SK-N-SH (cell line): ENCODE results near the gene OR6P1. TPM values are rescaled to one million over a fixed set of nuclear protein-coding genes. Genes with fewer than 3 reads are reported as not detected.

Experiments used
- CTCF ChIA-PET: fragments of 300-600, 350-600 bp; formaldehyde crosslinking; extraction: SDS; loops from one replicate; lab custom pipeline; 2021; lab: Yijun Ruan, JAX
- POLR2A ChIA-PET: fragments of 350-600 bp; sonication (Branson Sonifier 250); formaldehyde crosslinking; extraction: SDS; loops from one replicate; lab custom pipeline; 2020; ENCODE audit warnings: antibody characterized with exemption, inconsistent platforms; lab: Yijun Ruan, JAX
- DNase-seq: peaks from one replicate; pipeline ENCODE4 v3.0.0; 2012
- H2AFZ ChIP-seq: fragments of 200-600 bp; sonication (generic); 2 replicates; pipeline ENCODE4 v1.8.1; 2016; ENCODE audit warnings: antibody characterized with exemption, mild to moderate bottlenecking, low read depth
- H3F3A ChIP-seq: fragments of 200-600 bp; sonication (generic); replicated peaks from 2 replicates; pipeline ENCODE3; 2016; ENCODE audit warnings: antibody characterized with exemption, mild to moderate bottlenecking; ENCODE audit not compliant: insufficient read depth
- H3K27ac ChIP-seq, 2 experiments: fragments of 200-500 bp in 1 of 2; fragments of 200-600 bp in 1 of 2; sonication (Bioruptor generic) in 1 of 2; sonication (generic), shearing (Covaris generic) in 1 of 2; 2 replicates each; pipeline versions ENCODE4 v1.5.1 to v1.6.1; 2014 to 2016; ENCODE audit warnings: low read depth in 2 of 2, inconsistent platforms in 1 of 2, low read length in 1 of 2, mild to moderate bottlenecking in 1 of 2, mixed read lengths in 1 of 2
- H3K27me3 ChIP-seq: fragments of 200-600 bp; sonication (generic), shearing (Covaris generic); 2 replicates; pipeline ENCODE4 v1.6.1; 2016; ENCODE audit warnings: mixed run types; ENCODE audit not compliant: insufficient read depth
- H3K36me3 ChIP-seq, 2 experiments: fragments of 200-500 bp in 1 of 2; fragments of 200-600 bp in 1 of 2; sonication (Bioruptor generic) in 1 of 2; sonication (generic) in 1 of 2; replicated peaks in 1 of 2; 2 replicates each; pipeline versions ENCODE3 to v1.5.1; 2014 to 2016; ENCODE audit warnings: low read length in 1 of 2, mild to moderate bottlenecking in 1 of 2; ENCODE audit not compliant: insufficient read depth in 2 of 2, control insufficient read depth in 1 of 2
- H3K4me1 ChIP-seq, 2 experiments: fragments of 200-500 bp in 1 of 2; fragments of 200-600 bp in 1 of 2; sonication (Bioruptor generic) in 1 of 2; sonication (generic), shearing (Covaris generic) in 1 of 2; 2 replicates each; pipeline versions ENCODE4 v1.5.1 to v1.6.1; 2014 to 2016; ENCODE audit warnings: low read depth in 1 of 2, low read length in 1 of 2, mixed run types in 1 of 2; ENCODE audit not compliant: insufficient read depth in 2 of 2, control insufficient read depth in 1 of 2
- H3K4me2 ChIP-seq: fragments of 200-600 bp; sonication (generic), shearing (Covaris generic); 2 replicates; pipeline ENCODE4 v1.6.1; 2017; ENCODE audit warnings: mixed run types
- H3K4me3 ChIP-seq, 2 experiments: fragments of 200-500 bp in 1 of 2; fragments of 200-600 bp in 1 of 2; sonication (Bioruptor generic) in 1 of 2; sonication (generic), shearing (Covaris generic) in 1 of 2; 2 replicates each; pipeline versions ENCODE4 v1.5.1 to v1.8.1; 2014 to 2016; ENCODE audit warnings: low read depth in 2 of 2, inconsistent platforms in 1 of 2, low read length in 1 of 2, mild to moderate bottlenecking in 1 of 2, mixed read lengths in 1 of 2, moderate library complexity in 1 of 2
- H3K79me2 ChIP-seq: fragments of 200-600 bp; sonication (generic); 2 replicates; pipeline ENCODE4 v1.8.1; 2017; ENCODE audit warnings: mild to moderate bottlenecking; ENCODE audit not compliant: insufficient read depth
- H3K9ac ChIP-seq: fragments of 200-600 bp; sonication (generic); 2 replicates; pipeline ENCODE4 v1.6.1; 2017; ENCODE audit warnings: mixed run types
- H3K9me2 ChIP-seq: fragments of 200-600 bp; sonication (generic); 2 replicates; pipeline ENCODE4 v1.6.1; 2017; ENCODE audit warnings: mixed run types
- H3K9me3 ChIP-seq: fragments of 200-600 bp; sonication (generic); 2 replicates; pipeline ENCODE4 v1.6.1; 2017; ENCODE audit warnings: mixed run types, mild to moderate bottlenecking, moderate library complexity
- H4K20me1 ChIP-seq: fragments of 200-600 bp; sonication (generic); 2 replicates; pipeline ENCODE4 v1.6.1; 2017; ENCODE audit warnings: mild to moderate bottlenecking, mixed run types; ENCODE audit not compliant: insufficient read depth
- CHD2 ChIP-seq: fragments of 150-350 bp; IDR thresholded peaks from 2 replicates; pipeline ENCODE4 v1.6.1; 2018; ENCODE audit warnings: low read length; ENCODE audit not compliant: partially characterized antibody
- EZH2phosphoT487 ChIP-seq: fragments of 200-600 bp; sonication (generic); IDR thresholded peaks from 2 replicates; pipeline ENCODE4 v1.6.1; 2017; ENCODE audit warnings: low read depth, mixed run types, mild to moderate bottlenecking, antibody characterized with exemption, moderate library complexity, borderline replicate concordance
- FOSL2 ChIP-seq: IDR thresholded peaks from 2 replicates; pipeline ENCODE4 v1.4.0; 2012; ENCODE audit warnings: low read depth, mild to moderate bottlenecking, moderate library complexity, borderline replicate concordance
- FOXJ3 ChIP-seq: sonication (generic); formaldehyde crosslinking; IDR thresholded peaks from 2 replicates; pipeline ENCODE4 v1.5.1; 2020; ENCODE audit warnings: mild to moderate bottlenecking, missing genetic modification reagents
- FOXM1 ChIP-seq: IDR thresholded peaks from 2 replicates; pipeline ENCODE4 v1.4.0; 2012; ENCODE audit warnings: low read depth, mild to moderate bottlenecking
- IRF3 ChIP-seq: fragments of 150-350 bp; IDR thresholded peaks from 2 replicates; pipeline ENCODE4 v1.6.1; 2016; ENCODE audit warnings: mild to moderate bottlenecking, low read depth, low read length
- MEF2A ChIP-seq: IDR thresholded peaks from 2 replicates; pipeline ENCODE4 v1.4.0; 2012; ENCODE audit warnings: low read depth, borderline replicate concordance
- MXI1 ChIP-seq: IDR thresholded peaks from 2 replicates; pipeline ENCODE4 v1.6.1; 2012; ENCODE audit warnings: mild to moderate bottlenecking, low read depth, low read length, improper control_type of control experiment
- NRF1 ChIP-seq: IDR thresholded peaks from 2 replicates; pipeline ENCODE4 v1.6.1; 2012; ENCODE audit warnings: low read depth, mild to moderate bottlenecking, low read length
- POLR2AphosphoS5 ChIP-seq: IDR thresholded peaks from 2 replicates; pipeline ENCODE4 v1.6.1; 2012; ENCODE audit warnings: low read depth, low read length
- RFX5 ChIP-seq: IDR thresholded peaks from 2 replicates; pipeline ENCODE4 v1.6.1; 2012; ENCODE audit warnings: mild to moderate bottlenecking, improper control_type of control experiment, low read length
- SMC3 ChIP-seq: IDR thresholded peaks from 2 replicates; pipeline ENCODE4 v1.6.1; 2012; ENCODE audit warnings: low read depth, low read length, improper control_type of control experiment
- TCF12 ChIP-seq: IDR thresholded peaks from 2 replicates; pipeline ENCODE4 v1.4.0; 2012
- TEAD4 ChIP-seq: IDR thresholded peaks from 2 replicates; pipeline ENCODE4 v1.4.0; 2012; ENCODE audit warnings: mild to moderate bottlenecking, borderline replicate concordance; ENCODE audit not compliant: insufficient read depth
- ZBTB33 ChIP-seq: IDR thresholded peaks from 2 replicates; pipeline ENCODE4 v1.4.0; 2012; ENCODE audit warnings: low read depth, borderline replicate concordance
- WGBS: methylation state at CpG from one replicate; pipeline ENCODE4 v1.1.6; 2017; ENCODE audit warnings: low lambda C conversion rate; 5-methylcytosine and 5-hydroxymethylcytosine counted together
- polyA plus RNA-seq, 3 experiments: library from polyadenylated mRNA; depleted of rRNA; stranded (reverse); fragments of >200 nt; gene quantifications; 2 replicates each; pipeline ENCODE4 v1.2.3, GENCODE V29; 2012
- TF ChIP-seq, protein P1 (sequence below): IDR thresholded peaks from 2 replicates; pipeline ENCODE4 v1.4.0; 2012; ENCODE audit warnings: low read depth, borderline replicate concordance
- TF ChIP-seq, protein P2 (sequence below): fragments of 200-600 bp; sonication (generic); IDR thresholded peaks from 2 replicates; pipeline ENCODE4 v1.6.1; 2017; ENCODE audit warnings: antibody characterized with exemption, mild to moderate bottlenecking, moderate library complexity
- TF ChIP-seq, protein P3 (sequence below): IDR thresholded peaks from 2 replicates; pipeline ENCODE4; 2012
- TF ChIP-seq, protein P4 (sequence below): IDR thresholded peaks from 2 replicates; pipeline ENCODE4 v1.4.0; 2012; ENCODE audit warnings: low read depth

The OR6P1 gene
- polyA plus RNA-seq, 1 of the 3 experiments (the other 2 are of a cell fraction) = not detected

DNA sequence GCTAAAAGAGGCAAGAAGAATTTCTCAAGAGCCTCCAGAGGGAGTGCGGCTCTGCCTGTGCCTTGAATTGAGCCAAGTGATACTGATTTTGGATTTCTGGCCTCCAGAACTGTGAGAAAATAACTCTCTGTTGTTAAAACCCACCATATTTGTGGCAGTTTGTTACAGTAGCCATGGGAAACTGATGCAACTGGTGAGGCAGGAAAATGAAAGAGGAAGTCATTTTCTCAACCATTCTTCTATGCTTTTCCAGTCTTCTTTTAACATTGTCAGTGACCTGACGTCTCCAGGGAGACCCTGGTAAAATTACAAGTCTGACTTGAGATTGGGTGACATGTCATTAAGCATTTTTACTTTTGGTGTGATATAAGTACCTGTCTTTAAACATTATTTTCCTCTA is 5.8 kb downstream of the OR6P1 start:
- H3K4me1 ChIP-seq = no peaks in the 10 kb centered on the region
- H3K27ac ChIP-seq = no peak overlapping the region
- H3K79me2 ChIP-seq = no peaks in the 10 kb centered on the region
- H3K4me2 ChIP-seq = no peak overlapping the region
- no peaks in the 10 kb centered on the region for H3F3A ChIP-seq
- CTCF ChIA-PET = no interaction called here
- no peak overlapping the region for H3K9ac ChIP-seq
- POLR2A ChIA-PET = no interaction called here
- no peaks in the 10 kb centered on the region for H3K9me2 ChIP-seq
- DNase-seq = no peak
- no peak for TF ChIP-seq TEAD4
- no peak for TF ChIP-seq FOXJ3 (CRISPR knock-in tag)
- no peak for TF ChIP-seq EZH2phosphoT487
- TF ChIP-seq, protein P1, sequence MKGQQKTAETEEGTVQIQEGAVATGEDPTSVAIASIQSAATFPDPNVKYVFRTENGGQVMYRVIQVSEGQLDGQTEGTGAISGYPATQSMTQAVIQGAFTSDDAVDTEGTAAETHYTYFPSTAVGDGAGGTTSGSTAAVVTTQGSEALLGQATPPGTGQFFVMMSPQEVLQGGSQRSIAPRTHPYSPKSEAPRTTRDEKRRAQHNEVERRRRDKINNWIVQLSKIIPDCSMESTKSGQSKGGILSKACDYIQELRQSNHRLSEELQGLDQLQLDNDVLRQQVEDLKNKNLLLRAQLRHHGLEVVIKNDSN = no peak
- TF ChIP-seq CHD2 = no peak
- no peak for TF ChIP-seq NRF1
- TF ChIP-seq MEF2A = no peak
- no peak for TF ChIP-seq RFX5
- no peak for TF ChIP-seq TCF12
- TF ChIP-seq MXI1 = no peak
- no peak for TF ChIP-seq IRF3
- TF ChIP-seq FOSL2 = no peak
- TF ChIP-seq ZBTB33 = no peak
- TF ChIP-seq POLR2AphosphoS5 = no peak
- TF ChIP-seq, protein P2, sequence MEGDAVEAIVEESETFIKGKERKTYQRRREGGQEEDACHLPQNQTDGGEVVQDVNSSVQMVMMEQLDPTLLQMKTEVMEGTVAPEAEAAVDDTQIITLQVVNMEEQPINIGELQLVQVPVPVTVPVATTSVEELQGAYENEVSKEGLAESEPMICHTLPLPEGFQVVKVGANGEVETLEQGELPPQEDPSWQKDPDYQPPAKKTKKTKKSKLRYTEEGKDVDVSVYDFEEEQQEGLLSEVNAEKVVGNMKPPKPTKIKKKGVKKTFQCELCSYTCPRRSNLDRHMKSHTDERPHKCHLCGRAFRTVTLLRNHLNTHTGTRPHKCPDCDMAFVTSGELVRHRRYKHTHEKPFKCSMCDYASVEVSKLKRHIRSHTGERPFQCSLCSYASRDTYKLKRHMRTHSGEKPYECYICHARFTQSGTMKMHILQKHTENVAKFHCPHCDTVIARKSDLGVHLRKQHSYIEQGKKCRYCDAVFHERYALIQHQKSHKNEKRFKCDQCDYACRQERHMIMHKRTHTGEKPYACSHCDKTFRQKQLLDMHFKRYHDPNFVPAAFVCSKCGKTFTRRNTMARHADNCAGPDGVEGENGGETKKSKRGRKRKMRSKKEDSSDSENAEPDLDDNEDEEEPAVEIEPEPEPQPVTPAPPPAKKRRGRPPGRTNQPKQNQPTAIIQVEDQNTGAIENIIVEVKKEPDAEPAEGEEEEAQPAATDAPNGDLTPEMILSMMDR = no peak
- TF ChIP-seq, protein P3, sequence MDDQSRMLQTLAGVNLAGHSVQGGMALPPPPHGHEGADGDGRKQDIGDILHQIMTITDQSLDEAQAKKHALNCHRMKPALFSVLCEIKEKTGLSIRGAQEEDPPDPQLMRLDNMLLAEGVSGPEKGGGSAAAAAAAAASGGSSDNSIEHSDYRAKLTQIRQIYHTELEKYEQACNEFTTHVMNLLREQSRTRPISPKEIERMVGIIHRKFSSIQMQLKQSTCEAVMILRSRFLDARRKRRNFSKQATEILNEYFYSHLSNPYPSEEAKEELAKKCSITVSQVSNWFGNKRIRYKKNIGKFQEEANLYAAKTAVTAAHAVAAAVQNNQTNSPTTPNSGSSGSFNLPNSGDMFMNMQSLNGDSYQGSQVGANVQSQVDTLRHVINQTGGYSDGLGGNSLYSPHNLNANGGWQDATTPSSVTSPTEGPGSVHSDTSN = no peak
- no peak for TF ChIP-seq FOXM1
- TF ChIP-seq, protein P4, sequence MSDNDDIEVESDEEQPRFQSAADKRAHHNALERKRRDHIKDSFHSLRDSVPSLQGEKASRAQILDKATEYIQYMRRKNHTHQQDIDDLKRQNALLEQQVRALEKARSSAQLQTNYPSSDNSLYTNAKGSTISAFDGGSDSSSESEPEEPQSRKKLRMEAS = no peak
- no peak for TF ChIP-seq SMC3
- TF ChIP-seq, all 33 proteins: peak for 0
- H2AFZ ChIP-seq = no peak overlapping the region
- H4K20me1 ChIP-seq = no peaks in the 10 kb centered on the region
- H3K4me3 ChIP-seq = no peak overlapping the region
- H3K36me3 ChIP-seq = no peaks in the 10 kb centered on the region
- no peaks in the 10 kb centered on the region; the same call in 1 of the 2 replicates for H3K27me3 ChIP-seq
- H3K9me3 ChIP-seq = no peaks in the 10 kb centered on the region
- 0% methylated on average over 2 of the region's 2 CpGs for WGBS
